Left ventricle myocardium inferior (tissue), 1 donor: ENCODE results near the gene BLVRA. TPM values are rescaled to one million over a fixed set of nuclear protein-coding genes. Genes with fewer than 3 reads are reported as not detected.
"Not testable (repeated sequence)": the region's sequence is repeated elsewhere in the genome, so short reads cannot be mapped to it uniquely, and the experiment has no call there.

ENCODE experiments used
- DNase-seq: peaks from one replicate; pipeline ENCODE4 v3.0.0-alpha.2; 2020
- H3K27ac ChIP-seq: fragments of 200-600 bp; replicated peaks from 2 replicates; pipeline ENCODE4 v1.8.0; 2021
- H3K27me3 ChIP-seq: fragments of 200-600 bp; 2 replicates; pipeline ENCODE4 v1.8.0; 2021; ENCODE audit warnings: low read depth
- H3K36me3 ChIP-seq: fragments of 200-600 bp; 2 replicates; pipeline ENCODE4 v1.8.0; 2021
- H3K4me1 ChIP-seq: fragments of 200-600 bp; 2 replicates; pipeline ENCODE4 v1.8.0; 2021
- H3K4me3 ChIP-seq: fragments of 200-600 bp; 2 replicates; pipeline ENCODE4 v1.8.0; 2021; ENCODE audit warnings: mild to moderate bottlenecking, moderate library complexity
- H3K9me3 ChIP-seq: fragments of 200-600 bp; replicated peaks from 2 replicates; pipeline ENCODE4 v1.8.0; 2021
- CTCF ChIP-seq: fragments of 200-600 bp; IDR thresholded peaks from 2 replicates; pipeline ENCODE4 v1.8.0; 2021; ENCODE audit warnings: antibody characterized with exemption, mild to moderate bottlenecking, borderline replicate concordance
- intact Hi-C: fragments of 100-400 bp; cut with micrococcal nuclease; formaldehyde crosslinking; loops from one replicate; pipeline ENCODE4 v1.11.0; 2022
- total RNA-seq: library from RNA; stranded (reverse); fragmentation: NEBNext Ultra II Directional; extraction: Animal tissue kit (Norgen Biotek cat#: 25700); gene quantifications from one replicate; pipeline ENCODE4 v1.2.1, GENCODE V29; 2021
- donor health status: DM: no; HTN: yes; CAD: no; lungs with severe emphysema.

Gene BLVRA
- total RNA-seq, 1 donor from 2014 or later: 44.8 TPM

- no peak for TF ChIP-seq CTCF
- Histone ChIP-seq H3K4me1 (peaks cover 5% of the 10 kb centered on the region), H3K27me3 (no peaks in the 10 kb centered on the region), H3K4me3 (no peak overlapping the region), H3K27ac (no peak overlapping the region), H3K36me3 (peaks cover 21% of the 10 kb centered on the region), H3K9me3 (peaks cover 11% of the 10 kb centered on the region)
- intact Hi-C loops: no loop called here
- DNase-seq: no peak
These were observed 13.1 kb downstream of the BLVRA start for GRCh38 chr7:43771573-43771972.

GRCh38 chr7:43773268-43773667 is 14.8 kb downstream of the BLVRA start:
- H3K4me1 ChIP-seq, DNase-seq, H3K27me3 ChIP-seq, H3K27ac ChIP-seq, intact Hi-C loops, H3K4me3 ChIP-seq: not testable (repeated sequence)
- Histone ChIP-seq H3K9me3 (peaks cover 11% of the 10 kb centered on the region), H3K36me3 (peaks cover 21% of the 10 kb centered on the region)

- peaks cover 28% of the 10 kb centered on the region for H3K36me3 ChIP-seq
- H3K9me3 ChIP-seq: peaks cover 11% of the 10 kb centered on the region
- H3K4me1 ChIP-seq, H3K27ac ChIP-seq, H3K4me3 ChIP-seq, H3K27me3 ChIP-seq, DNase-seq, intact Hi-C loops: not testable (repeated sequence)
These were observed 16.8 kb downstream of the BLVRA start for GRCh38 chr7:43775255-43775654.

GRCh38 chr7:43778293-43779044 is 20.0 kb downstream of the BLVRA start:
- H3K27ac ChIP-seq, H3K4me1 ChIP-seq, H3K27me3 ChIP-seq, H3K4me3 ChIP-seq, DNase-seq, intact Hi-C loops: not testable (repeated sequence)
- Histone ChIP-seq H3K36me3 (peaks cover 12% of the 10 kb centered on the region), H3K9me3 (peaks cover 11% of the 10 kb centered on the region)

GRCh38 chr7:43779045-43779812 is 20.7 kb downstream of the BLVRA start:
- intact Hi-C loops: no loop called here
- no peak for DNase-seq
- TF ChIP-seq CTCF: no peak
- Histone ChIP-seq H3K4me3 (no peak overlapping the region), H3K27ac (no peak overlapping the region), H3K9me3 (peaks cover 10% of the 10 kb centered on the region), H3K36me3 (peaks cover 12% of the 10 kb centered on the region), H3K4me1 (peaks cover 9% of the 10 kb centered on the region), H3K27me3 (no peaks in the 10 kb centered on the region)

GRCh38 chr7:43781726-43782607 is 23.5 kb downstream of the BLVRA start:
- Histone ChIP-seq H3K9me3 (no peaks in the 10 kb centered on the region), H3K4me3 (no peak overlapping the region), H3K27me3 (no peaks in the 10 kb centered on the region), H3K36me3 (peaks cover 12% of the 10 kb centered on the region), H3K4me1 (peaks cover 9% of the 10 kb centered on the region), H3K27ac (no peak overlapping the region)
- DNase-seq: no peak
- intact Hi-C loops: no loop called here
- no peak for TF ChIP-seq CTCF
